ENCODE data around the gene COQ3.

The COQ3 gene, protein sequence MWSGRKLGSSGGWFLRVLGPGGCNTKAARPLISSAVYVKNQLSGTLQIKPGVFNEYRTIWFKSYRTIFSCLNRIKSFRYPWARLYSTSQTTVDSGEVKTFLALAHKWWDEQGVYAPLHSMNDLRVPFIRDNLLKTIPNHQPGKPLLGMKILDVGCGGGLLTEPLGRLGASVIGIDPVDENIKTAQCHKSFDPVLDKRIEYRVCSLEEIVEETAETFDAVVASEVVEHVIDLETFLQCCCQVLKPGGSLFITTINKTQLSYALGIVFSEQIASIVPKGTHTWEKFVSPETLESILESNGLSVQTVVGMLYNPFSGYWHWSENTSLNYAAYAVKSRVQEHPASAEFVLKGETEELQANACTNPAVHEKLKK

DNA sequence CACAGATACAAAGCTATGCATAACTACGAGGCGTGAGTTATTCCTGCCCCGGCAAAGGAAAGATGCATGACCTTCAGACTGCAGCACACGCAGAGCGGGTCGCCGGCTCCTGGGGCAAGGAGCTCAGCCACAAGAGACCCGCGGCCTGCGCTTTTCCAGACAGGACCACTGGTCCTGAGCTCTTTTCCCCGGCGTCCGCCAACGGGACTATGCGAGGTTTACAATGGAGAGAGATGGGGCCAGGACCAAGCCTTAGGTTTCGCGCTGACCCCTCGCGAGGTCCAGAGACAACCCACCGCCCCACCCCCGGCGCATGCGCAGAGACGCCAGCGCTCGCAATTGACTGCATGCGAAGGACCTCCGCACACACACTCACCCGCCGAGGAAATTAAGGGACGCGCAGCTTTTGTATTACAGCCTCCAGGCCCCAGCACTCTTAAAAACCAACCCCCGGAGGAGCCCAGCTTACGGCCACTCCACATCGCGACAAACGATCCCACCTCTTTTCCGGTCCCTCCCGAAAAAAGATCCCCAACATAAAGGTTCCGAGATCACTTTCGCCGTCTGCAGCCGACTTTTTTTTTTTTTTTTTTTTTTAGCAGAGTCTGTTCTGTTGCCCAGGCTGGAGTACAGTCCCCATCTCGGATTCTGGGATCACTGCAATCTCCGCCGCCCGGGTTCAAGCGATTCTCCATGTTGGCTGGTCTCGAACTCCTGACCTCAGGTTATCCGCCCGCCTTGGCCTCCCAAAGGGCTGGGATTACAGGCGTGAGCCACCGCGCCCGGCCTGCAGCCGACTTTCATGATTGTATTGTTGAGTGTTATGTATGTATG lies at the start of gene COQ3:
Gene COQ3, minus strand, starts transcription at position 498 of the 834 bp plus-strand sequence. Its CDS starts 16 bp downstream, at position 482.
- TF ChIP-seq GATA3 (IDR thresholded peaks at IDR 0.05; ENCODE audit: low read depth, low read length): no peak
- TF ChIP-seq GATA2 (IDR thresholded peaks at IDR 0.05; ENCODE audit: low read depth, low read length): no peak

DNA sequence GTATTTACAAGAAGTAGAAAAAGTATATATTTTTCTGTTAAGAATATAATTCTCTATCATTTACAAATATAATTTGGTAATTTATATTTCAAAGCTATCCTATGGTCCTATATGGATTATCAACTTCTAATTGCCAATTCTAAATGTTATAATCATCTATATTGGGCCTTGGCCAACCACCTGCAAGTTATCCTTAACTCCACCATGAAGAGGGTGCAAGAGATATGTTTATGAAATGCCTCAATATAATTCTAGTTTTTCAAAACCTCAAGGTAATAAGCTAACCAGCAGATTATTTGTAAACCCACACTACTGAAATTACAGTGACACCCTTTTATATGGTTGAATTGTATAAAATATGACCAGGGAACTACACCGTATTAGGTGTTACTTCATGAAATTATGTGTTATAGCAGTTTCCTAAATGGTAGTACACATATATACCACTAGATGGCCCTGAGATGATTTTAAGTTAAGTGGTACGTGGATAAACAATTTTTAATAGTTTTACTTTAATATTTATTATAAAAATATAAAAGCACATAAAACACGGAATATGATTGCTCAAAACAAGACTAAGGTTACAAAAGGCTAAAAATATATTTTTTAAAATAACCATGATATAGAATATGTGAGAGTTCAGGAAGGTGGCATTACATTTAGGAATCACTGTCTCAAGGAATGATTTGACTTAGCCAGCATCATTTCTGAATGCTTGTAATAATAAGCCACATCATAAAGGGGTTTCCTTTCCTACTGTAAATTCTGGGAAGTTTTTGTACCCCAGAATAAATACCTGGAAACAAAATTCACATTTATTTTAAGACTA lies 40.9 kb upstream of the COQ3 start:
- TF ChIP-seq GATA2 (IDR thresholded peaks at IDR 0.05; ENCODE audit: low read depth, low read length): no peak

DNA sequence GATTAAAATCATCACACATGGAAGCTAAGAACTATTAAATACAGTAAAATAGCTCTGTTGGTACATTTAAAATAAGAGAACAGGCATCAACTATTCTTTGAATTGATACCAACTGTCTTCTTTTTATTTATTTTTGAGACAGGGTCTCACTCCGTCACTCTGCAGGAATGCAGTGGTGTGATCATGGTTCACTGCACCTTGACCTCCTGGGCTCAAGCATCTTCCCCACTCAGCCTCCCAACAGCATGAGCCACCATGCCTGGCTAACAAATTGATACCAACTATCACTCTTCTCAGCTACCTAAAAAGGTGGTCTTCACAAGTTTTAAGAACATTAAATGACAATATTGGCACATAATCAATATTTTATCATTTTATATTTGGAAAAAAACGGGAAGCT lies 38.9 kb upstream of the COQ3 start:
- TF ChIP-seq GATA3 (IDR thresholded peaks at IDR 0.05; ENCODE audit: low read depth, low read length) (no peak), GATA2 (IDR thresholded peaks at IDR 0.05; ENCODE audit: low read depth, low read length) (no peak)

DNA sequence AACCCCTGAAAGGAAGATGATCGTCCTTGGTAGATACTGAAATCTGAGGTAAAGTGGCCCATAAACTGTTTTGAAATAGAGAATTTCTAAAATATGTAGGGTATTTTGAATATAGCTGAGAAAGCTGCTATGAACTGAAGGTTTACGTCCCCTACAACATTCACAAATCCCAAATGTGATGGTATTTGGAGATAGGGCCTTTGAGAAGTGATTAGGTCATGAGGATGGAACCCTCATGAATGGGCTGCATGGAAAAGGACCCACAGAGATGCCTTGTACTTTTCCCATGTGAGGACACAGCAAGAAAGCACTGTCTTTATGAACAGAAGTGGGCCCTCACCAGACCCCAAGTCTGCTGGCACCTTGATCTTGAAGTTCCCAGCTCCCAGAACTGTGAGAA lies 37.9 kb upstream of the COQ3 start:
- no peak for TF ChIP-seq GATA2 (IDR thresholded peaks at IDR 0.05; ENCODE audit: low read depth, low read length)
- TF ChIP-seq GATA3 (IDR thresholded peaks at IDR 0.05; ENCODE audit: low read depth, low read length): no peak

DNA sequence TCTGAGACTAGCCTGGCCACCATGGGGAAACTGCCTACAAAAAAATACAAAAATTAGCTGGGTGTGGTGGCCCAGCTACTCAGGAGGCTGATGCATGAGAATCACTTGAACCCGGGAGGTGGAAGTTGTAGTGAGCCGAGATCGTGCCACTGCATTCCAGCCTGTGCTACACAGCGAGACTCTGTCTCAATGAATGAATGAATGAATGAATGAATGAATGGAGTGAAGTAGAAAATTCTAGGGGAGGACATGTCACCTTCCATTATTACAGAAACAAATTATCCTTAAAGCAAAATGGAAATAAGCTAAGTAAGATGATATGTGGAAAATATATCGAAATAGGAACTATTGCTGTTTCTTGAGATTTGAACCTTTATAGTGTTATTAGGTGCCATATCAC lies 34.0 kb upstream of the COQ3 start:
- TF ChIP-seq GATA3 (IDR thresholded peaks at IDR 0.05; ENCODE audit: low read depth, low read length): no peak
- no peak for TF ChIP-seq GATA2 (IDR thresholded peaks at IDR 0.05; ENCODE audit: low read depth, low read length)

DNA sequence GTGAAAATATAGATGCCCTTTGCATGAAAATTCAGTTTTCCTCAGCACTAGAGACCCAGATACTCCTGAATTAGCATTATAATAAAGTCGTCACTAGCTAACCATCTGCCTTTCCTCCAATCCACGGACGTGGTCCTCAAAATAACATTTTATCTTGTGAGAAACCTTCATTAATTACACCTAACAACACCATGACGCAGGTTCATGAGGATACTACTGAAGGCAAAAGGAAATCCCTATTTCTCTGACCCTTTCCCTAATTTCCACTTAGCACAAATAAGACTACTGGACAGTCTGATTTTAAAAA lies 32.4 kb upstream of the COQ3 start:
- no peak for TF ChIP-seq GATA3 (IDR thresholded peaks at IDR 0.05; ENCODE audit: low read depth, low read length)
- TF ChIP-seq GATA2 (IDR thresholded peaks at IDR 0.05; ENCODE audit: low read depth, low read length): no peak

DNA sequence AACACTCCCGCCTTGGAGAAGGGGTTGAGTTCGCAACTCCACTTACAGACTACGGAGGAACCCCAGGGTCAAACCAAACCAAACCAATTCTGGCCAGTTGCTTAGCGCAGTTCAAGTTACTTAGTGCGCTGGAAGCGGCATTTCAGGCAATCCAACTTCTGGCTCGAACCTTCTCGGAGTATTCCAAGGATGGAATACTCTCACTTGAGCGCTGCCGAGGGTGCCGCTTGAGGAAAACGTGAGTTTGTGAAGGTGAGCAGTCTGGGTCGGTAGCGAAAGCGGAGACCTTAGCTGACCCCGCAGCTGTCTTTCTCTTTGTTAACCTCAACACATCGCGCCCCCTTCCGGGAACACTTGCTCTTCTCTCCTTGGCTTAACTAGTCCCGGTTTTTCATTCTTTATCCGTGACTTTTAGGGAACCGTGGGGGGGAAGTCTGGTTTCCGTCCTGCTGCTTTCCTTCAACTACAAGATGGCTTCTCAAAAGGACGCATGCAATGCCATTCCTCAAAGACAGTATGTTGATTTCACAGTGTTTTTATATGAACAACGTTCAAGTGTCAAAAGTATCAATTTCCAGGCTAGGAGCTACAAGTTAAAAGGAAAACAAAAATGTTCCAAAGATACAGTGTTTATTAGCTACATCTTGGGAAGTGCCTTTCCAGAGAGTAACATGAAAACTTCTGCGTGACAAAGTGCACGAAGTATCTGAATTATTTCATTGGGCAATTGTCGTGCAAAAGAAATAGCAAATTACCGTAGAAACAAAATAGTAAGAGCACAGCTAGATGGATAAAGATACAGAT lies 31.9 kb upstream of the COQ3 start:
- TF ChIP-seq GATA3 (IDR thresholded peaks at IDR 0.05; ENCODE audit: low read depth, low read length): no peak

DNA sequence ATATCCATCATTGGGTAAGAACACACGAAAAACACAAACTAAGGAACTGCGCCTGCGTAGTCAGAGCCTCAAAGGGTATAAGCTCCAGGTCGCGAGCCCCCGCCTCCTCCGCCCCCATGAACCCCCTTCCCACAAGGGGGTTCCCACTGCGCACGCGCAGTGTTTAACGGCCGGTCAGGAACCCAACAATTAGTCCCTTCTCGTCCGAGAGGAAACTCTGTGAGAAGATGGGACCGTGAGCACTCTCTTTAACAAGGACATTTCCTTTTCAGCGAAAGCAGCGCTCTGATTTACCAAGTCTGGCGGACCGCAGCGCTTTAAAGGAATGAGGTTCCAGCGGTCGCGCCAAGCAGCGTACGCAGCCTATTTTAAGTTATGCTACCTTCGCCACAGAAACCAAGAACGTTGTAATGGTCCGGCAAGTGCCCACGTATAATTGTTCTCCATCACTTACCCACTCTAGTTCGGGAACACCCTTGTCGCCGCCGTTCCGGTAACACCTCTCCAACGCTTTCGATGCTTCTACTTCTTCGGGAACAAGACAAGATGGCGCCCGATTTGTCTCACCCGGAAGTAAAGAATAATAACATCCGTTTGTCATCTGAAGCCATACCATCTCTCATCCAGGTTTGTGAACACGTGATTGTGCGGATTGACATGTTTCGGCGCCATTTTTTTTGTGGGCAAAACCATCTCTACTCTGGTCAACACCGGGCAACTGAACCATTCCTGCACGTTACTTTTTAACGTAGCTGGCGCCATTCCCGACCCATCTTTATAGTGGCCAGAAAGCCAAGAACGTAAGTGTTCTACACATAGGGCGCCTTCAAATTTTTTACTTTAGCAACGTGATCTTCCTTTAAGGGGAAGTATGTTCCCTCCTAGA lies 31.0 kb upstream of the COQ3 start, which contains the start of gene PNISR:
Gene PNISR, minus strand, starts transcription at position 548 of the 886 bp plus-strand sequence. CDS start 10,649 bp downstream, outside the sequence.
- no peak for TF ChIP-seq GATA3 (IDR thresholded peaks at IDR 0.05; ENCODE audit: low read depth, low read length)
- TF ChIP-seq GATA2 (IDR thresholded peaks at IDR 0.05; ENCODE audit: low read depth, low read length): no peak

DNA sequence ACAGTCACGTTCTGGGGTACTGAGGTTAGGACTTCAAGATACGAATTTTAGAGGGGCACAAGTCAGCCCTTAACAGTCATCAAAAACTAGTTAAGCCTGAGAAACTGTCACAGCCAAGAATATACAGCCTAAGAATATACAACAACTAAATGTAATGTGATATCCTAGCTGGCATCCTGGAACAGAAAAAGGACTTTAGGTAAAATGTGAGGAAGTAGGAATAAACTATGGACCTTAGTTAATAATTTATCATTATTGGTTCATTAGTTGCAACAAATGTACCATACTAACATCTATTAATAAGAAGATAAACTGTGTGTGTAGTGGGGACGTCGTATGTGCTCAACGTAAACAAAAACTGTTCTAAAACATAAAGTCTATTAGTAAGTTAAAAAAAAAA lies 30.0 kb upstream of the COQ3 start:
- TF ChIP-seq GATA2 (IDR thresholded peaks at IDR 0.05; ENCODE audit: low read depth, low read length) (no peak), GATA3 (IDR thresholded peaks at IDR 0.05; ENCODE audit: low read depth, low read length) (no peak)

DNA sequence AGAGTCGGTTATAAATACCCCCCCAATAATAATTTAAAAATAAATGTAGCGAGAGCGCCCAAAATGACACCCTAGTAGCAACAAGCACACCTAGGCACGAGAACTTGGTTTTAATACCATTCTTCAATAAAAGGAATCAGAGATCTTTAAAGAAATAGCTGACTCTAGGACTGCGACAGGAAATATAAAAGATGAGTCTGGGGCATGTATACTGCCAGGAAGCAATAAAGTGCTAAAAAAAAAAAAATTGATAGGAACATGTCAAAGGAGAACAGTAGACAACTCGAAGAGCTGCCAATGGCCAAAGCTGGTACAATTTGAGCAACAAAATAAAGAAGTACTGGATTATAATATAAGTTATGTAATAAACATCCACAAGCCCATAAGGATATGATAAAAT lies 28.9 kb upstream of the COQ3 start:
- no peak for TF ChIP-seq GATA3 (IDR thresholded peaks at IDR 0.05; ENCODE audit: low read depth, low read length)
- no peak for TF ChIP-seq GATA2 (IDR thresholded peaks at IDR 0.05; ENCODE audit: low read depth, low read length)

DNA sequence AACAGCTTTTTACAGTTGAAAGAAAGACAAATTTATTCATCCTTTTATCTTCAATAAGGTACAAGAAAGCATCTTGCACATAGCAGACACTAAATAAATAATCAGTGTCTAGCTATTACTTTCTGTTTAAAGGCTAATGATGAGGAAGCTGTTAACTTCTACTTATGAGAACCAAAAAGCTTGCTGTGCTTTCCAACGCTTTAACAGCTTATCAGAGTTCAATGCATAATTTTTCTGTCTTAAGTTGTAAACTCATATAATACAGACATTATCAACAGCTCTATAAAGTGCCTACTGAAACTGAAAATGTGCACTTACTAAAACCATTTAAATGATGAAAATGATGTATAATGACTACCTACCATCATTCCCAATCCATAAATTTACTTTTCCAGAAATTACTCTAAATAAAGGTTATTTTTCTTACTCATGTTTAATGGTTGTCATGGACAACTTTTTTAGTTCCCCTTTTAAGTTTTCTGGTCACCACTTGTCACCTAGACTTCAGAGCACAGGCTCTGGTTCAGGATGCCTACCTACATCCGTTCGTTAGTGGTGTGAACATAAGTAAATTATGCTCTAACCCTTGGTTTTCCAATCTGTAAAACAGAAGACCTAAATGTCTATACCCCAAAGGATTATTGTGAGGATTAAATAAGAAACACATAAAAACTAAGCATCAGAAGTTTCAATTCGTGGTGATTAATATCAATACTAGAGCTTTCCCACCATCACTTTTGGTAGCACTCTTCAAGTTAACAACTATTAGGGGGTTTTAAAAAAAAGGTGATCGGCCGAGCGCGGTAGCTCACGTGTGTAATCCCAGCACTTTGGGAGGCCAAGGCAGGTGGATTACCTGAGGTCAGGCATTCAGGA lies 23.1 kb upstream of the COQ3 start:
- TF ChIP-seq GATA2 (IDR thresholded peaks at IDR 0.05; ENCODE audit: low read depth, low read length): no peak

DNA sequence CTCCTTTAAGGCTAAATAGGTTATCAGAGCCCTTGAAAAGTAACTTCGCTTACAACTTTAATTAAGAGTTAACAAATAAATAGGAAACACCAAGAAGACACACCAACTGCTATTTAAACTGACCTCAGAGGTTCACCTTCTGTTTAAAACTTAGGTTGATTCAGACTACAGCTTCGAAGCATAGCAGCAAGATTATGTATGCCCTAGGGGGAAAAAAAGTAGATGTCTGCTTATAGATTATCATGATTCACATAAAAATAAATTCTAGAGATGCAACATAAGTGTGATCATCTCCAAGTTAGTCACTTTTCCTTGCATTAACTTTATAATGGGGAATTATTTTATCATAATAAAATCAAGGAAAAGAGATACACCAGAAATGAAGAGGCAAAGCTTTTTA lies 22.2 kb upstream of the COQ3 start:
- TF ChIP-seq GATA2 (IDR thresholded peaks at IDR 0.05; ENCODE audit: low read depth, low read length): no peak
- TF ChIP-seq GATA3 (IDR thresholded peaks at IDR 0.05; ENCODE audit: low read depth, low read length): no peak

Measured in SH-SY5Y (cell line).